Choroid plexus epithelial cell (primary cell): ENCODE data around the gene MCF2L2.

Experiments
- DNase-seq: peaks from one replicate; pipeline ENCODE4 v3.0.0-alpha.2; 2010; ENCODE audit warnings: low read depth
- H3K4me3 ChIP-seq: 2 replicates; pipeline ENCODE4 v1.5.1; 2011; ENCODE audit warnings: low read depth, mild to moderate bottlenecking, control low read depth, low read length, moderate library complexity
- TF ChIP-seq, protein P1 (sequence below): conservative IDR thresholded peaks from 2 replicates; pipeline ENCODE4 v1.5.1; 2011; ENCODE audit warnings: low read depth, mild to moderate bottlenecking, control low read depth, inconsistent platforms, low read length, moderate library complexity

MCF2L2 gene

DNA sequence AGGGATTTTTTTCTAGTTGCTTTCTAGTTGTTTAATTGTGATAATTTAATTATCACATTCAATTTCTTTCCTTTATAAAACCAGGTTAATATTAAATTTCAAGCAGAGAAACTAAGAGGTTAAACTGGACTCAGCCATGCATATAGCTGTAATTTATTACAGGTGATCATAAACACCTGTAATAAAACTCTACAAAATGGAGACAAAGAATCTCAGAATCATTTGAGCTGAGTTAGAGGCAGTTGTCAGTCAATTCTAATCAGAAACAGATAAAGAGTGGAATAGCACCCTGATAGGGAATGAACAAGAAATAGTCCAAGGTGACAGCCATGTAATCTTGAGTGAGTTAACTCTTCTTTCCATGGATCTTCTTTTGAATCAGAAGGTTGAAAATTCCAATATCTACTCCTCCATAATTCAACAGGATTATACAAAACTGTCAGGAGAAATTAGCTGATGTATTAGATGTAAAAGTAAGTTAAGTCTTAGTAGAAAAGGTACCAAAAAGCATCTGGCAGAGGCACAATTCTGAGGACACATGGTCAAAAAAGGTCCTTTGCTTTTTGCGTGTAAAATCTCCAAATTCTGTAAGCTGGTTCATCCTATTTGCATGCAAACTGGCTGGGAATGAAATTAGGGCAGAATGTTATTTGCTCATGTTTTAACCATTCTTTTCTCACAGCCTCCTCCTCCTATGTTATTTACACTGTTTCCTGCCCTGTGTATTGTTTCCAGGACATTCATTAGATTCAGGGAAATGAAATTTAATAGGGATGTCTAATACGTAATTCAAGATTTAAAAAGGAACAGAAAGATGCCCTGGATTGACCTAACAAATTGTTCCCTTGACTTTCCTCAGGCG, 214.8 kb downstream of the MCF2L2 start:
- TF ChIP-seq, protein P1, sequence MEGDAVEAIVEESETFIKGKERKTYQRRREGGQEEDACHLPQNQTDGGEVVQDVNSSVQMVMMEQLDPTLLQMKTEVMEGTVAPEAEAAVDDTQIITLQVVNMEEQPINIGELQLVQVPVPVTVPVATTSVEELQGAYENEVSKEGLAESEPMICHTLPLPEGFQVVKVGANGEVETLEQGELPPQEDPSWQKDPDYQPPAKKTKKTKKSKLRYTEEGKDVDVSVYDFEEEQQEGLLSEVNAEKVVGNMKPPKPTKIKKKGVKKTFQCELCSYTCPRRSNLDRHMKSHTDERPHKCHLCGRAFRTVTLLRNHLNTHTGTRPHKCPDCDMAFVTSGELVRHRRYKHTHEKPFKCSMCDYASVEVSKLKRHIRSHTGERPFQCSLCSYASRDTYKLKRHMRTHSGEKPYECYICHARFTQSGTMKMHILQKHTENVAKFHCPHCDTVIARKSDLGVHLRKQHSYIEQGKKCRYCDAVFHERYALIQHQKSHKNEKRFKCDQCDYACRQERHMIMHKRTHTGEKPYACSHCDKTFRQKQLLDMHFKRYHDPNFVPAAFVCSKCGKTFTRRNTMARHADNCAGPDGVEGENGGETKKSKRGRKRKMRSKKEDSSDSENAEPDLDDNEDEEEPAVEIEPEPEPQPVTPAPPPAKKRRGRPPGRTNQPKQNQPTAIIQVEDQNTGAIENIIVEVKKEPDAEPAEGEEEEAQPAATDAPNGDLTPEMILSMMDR: no peak
- DNase-seq: no peak

DNA sequence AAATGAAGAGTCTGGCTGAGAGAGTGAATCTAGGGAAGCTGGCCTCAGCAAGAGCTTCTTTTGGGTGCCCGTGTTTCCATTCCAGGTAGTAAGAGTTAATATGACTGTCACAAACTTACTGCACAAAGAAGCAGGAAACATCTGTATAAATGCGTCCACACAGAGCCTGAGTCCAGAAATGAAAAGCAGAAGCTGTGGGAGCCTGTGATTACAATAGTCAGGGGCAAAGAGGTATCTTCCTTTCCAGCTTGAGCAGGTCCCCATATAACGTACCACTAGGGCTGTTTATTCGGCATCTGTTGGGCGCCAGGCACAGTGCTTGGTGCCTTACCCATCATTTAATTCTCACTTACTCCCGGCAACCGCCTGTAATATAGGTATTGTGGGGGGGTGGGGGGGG, 215.9 kb downstream of the MCF2L2 start:
- no peak overlapping the region for H3K4me3 ChIP-seq
- DNase-seq: no peak
- TF ChIP-seq, protein P1: no peak

More for the DNA sequence above, 214.8 kb downstream of the MCF2L2 start:
- H3K4me3 ChIP-seq: no peak overlapping the region

DNA sequence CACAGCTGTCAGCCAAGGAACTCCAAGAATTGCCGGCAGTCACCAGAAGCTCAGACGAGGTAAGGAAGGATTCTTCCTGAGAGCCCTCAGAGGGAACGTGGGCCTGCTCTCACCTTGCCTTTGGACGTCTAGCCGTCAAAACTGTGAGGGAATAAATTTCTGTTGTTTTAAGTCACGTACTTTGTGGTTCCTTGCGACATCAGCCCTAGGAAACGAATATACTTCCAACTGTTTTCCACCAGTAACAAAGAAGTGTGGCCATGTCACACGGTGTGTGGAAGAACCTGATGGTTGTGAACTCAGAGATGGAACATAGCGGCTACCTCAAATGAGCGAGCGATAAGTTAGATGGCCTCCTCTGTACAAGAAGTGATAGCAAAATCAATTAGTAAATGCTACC, 216.3 kb downstream of the MCF2L2 start:
- H3K4me3 ChIP-seq: no peak overlapping the region
- TF ChIP-seq, protein P1: no peak
- peak; percentile 11 for DNase-seq

DNA sequence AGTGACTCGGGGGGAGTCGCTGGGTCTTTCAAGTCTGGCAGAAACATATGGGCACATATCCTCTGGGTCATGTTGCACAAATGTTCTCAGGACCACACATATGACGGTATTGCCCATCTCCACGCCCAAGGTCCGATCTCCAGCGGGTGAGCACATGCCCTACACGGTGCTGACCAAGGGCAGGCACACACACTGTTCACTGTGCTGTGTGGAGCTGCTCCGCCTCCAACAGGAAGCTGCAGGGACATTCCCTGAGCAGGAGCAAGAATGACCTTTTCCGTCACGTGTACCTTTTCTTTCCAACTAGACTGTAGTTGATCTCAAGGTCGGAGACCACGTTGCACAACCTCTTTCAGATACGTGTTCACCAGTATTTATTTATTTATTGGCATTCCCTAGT, 217.1 kb downstream of the MCF2L2 start:
- TF ChIP-seq, protein P1: no peak
- H3K4me3 ChIP-seq: no peak overlapping the region
- DNase-seq: no peak

DNA sequence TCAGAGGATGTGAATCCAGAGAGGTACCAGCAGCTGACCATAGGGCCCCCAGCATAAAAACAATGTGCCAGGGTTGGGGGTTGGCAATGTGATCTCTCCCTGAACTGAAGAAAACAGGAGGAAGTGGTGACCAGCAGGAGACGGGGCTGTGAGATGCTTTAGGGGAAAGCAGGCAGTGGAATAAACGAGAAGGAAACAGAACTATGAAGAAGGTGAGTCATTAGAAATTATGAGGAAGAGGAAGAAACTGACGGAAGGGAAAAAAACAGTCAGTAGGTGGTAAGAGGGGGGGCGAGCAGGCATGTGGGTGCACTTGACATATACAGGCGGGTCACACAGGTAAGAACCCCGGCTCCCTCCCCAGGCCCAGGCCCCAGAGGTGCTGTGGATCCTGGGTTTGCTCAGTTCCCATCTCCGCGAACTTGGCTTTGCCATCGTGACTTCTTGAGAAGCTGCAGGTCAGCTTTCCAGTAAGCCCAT, 217.5 kb downstream of the MCF2L2 start:
- TF ChIP-seq, protein P1: no peak
- no peak for DNase-seq

DNA sequence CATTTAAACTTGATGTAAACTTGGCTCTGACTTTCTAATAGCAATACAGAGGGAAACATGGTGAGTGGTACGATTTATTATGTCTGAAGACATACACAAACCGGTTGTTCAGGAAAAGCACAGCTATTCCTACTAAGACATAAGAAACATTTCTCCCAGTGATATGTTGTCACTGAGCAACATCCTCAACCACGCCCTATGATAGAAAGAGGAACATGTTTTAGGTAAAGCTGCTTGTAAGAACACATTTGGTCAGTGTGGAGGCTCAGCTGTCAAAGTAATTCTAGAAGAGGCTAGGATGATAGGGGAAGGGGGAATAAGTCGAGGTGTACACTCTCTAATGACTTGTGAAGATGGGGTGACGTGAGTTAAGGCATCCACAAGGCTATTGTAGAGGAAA, 218.1 kb downstream of the MCF2L2 start:
- DNase-seq: no peak
- no peak overlapping the region for H3K4me3 ChIP-seq
- TF ChIP-seq, protein P1: no peak

More for the DNA sequence above, 217.5 kb downstream of the MCF2L2 start:
- no peak overlapping the region for H3K4me3 ChIP-seq

DNA sequence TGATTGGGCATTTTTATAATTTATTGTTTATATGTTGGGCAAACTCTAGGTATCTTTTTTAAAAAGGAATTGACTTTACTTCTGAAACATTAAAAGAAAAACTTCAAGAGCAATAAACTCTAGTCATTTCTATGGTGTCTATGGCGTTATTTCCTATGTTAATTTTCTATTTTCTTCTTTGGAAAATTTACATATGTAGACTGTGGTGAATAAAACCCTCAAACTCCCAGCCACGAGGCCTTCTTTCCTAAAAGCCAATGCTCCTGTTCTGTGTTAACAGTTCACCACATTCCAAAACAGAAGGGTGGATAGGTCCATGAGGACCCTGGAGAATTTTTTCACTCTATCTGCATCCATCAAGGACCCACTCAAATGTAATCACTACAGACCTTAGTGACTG, 219.6 kb downstream of the MCF2L2 start:
- TF ChIP-seq, protein P1: no peak

More for the DNA sequence above, 219.6 kb downstream of the MCF2L2 start:
- no peak for DNase-seq
- H3K4me3 ChIP-seq: no peak overlapping the region
